GM10248 (cell line): ENCODE results near the gene CAV1.

Experiments
- CTCF ChIA-PET: fragments of 300-600 bp; sonication (Branson Sonifier 250); formaldehyde crosslinking; extraction: SDS; loops from one replicate; lab custom pipeline; 2021; ENCODE audit warnings: antibody characterized with exemption; lab: Yijun Ruan, JAX
- POLR2A ChIA-PET: fragments of 350-650 bp; sonication (Branson Sonifier 250); formaldehyde crosslinking; extraction: SDS; loops from one replicate; lab custom pipeline; 2020; ENCODE audit warnings: antibody characterized with exemption; lab: Yijun Ruan, JAX
- DNase-seq: peaks from one replicate; pipeline ENCODE4 v3.0.0; 2012; ENCODE audit errors: extremely low spot score
- TF ChIP-seq, protein P1 (sequence below): IDR thresholded peaks from 2 replicates; pipeline ENCODE4 v1.5.1; 2012; ENCODE audit warnings: mild to moderate bottlenecking, low read depth; ENCODE audit errors: extremely low read depth, missing control alignments, control extremely low read depth

The CAV1 gene

DNA sequence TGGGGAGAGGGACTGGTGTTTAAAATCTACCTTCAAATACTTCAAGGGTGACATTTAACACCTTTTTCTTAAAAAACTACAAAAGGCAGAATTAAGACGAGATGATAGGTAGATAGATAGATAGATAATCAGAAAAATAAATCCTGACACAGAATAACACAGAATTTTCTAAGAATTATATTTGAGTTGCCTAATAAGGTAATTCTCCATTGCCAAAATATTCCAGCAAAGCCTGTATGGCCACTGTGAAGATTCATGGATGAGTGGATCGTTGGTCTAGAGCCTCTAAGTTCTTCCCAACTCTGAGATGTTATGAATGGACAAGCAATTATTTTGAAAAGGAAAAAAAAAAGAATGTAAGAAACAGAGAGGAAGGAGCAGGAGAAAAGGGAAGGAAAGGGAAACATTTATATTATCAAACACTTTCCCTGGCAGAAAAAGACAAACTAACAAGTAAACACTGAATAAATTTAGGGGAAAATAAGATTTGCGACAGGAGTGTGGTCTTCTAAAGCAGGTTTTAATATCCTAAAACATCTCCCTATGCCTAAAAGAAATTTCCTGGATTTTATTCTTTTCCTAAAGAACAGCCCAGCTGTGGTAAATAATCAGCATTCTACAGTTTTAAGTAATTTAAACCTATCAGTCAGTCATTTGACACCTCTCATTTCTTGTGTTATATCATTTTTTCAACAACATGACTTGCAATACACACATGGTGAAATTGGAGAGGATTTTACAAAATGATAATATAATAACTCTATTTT, 32.8 kb upstream of the CAV1 start:
- TF ChIP-seq, protein P1, sequence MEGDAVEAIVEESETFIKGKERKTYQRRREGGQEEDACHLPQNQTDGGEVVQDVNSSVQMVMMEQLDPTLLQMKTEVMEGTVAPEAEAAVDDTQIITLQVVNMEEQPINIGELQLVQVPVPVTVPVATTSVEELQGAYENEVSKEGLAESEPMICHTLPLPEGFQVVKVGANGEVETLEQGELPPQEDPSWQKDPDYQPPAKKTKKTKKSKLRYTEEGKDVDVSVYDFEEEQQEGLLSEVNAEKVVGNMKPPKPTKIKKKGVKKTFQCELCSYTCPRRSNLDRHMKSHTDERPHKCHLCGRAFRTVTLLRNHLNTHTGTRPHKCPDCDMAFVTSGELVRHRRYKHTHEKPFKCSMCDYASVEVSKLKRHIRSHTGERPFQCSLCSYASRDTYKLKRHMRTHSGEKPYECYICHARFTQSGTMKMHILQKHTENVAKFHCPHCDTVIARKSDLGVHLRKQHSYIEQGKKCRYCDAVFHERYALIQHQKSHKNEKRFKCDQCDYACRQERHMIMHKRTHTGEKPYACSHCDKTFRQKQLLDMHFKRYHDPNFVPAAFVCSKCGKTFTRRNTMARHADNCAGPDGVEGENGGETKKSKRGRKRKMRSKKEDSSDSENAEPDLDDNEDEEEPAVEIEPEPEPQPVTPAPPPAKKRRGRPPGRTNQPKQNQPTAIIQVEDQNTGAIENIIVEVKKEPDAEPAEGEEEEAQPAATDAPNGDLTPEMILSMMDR, result no peak
- POLR2A ChIA-PET, result no interaction called here
- DNase-seq, result no peak
- CTCF ChIA-PET, result interaction anchor here (0.9 kb wide), 1 partner anchor 34 kb away, joined by 3 read pairs; no protein-coding TSS in a partner anchor

DNA sequence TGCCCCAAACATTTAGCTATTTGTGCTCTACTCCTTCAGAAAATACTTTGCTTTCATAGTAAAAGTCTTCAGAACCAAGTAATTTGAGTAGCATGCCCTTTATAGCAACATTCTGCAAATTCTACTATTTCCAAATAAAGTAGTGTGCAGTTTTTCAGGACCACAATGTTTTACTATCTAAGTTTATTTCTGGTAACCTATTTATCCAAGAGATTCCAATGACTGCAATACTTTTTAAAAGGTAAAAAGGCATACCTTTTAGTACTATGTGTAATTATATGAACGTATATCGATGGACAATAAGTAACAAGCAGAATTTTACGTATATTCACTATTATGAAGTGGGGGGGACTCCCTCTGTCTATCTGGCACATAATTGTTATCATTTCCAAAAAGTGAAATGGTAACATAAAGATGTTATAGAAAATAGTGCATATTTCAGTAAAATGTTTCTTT, 32.2 kb upstream of the CAV1 start:
- TF ChIP-seq, protein P1, result no peak
- POLR2A ChIA-PET, result no interaction called here
- CTCF ChIA-PET, result no interaction called here
- no peak for DNase-seq

DNA sequence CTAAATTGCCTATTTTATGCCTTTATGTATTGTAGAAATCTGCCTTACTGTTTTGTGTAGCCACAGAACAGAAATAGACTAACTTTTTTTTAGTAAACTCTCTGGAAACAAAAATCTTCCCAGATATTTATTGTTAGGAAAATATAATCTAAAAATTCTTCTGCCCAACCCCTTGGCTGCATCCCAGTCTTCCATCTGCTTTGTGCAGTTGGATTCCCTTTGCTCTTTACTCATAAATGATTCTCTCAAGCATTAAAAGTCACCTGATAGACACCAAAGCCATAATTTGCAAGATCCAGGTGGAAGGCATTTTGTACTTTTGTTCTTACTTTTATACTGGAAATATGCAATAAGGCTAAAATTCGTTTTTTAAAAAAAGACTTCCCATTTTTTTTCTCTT, 31.4 kb upstream of the CAV1 start:
- DNase-seq, result no peak
- TF ChIP-seq, protein P1, result no peak
- ChIA-PET CTCF (interaction anchor here (1.9 to 2.3 kb wide), 2 partner anchors 11 to 33 kb away, joined by 4 to 6 read pairs; no protein-coding TSS in a partner anchor), POLR2A (no interaction called here)

DNA sequence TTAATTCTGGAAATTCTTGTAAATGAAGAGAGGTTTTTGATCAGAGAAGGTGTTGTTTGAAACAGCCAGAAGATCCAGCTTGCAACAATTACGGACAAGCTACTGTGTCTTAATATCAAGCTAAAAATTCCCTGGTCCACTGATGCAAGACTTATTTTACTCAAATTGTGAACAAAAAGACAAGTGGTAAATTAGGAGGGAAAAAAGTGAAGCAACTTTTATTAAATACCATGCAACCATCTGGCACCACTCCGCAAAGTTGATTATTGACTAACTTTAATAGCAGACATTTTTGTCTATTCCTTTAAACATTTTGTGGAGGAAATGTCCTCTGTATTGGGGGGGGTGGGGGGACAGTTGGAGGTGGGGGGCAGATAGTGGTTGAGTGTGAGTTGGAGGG, 30.4 kb upstream of the CAV1 start:
- ChIA-PET CTCF (interaction anchor here (0.7 to 2.3 kb wide), 3 partner anchors 9 to 32 kb away, joined by 3 to 6 read pairs (median 4); no protein-coding TSS in a partner anchor), POLR2A (no interaction called here)
- no peak for DNase-seq
- TF ChIP-seq, protein P1, result no peak

DNA sequence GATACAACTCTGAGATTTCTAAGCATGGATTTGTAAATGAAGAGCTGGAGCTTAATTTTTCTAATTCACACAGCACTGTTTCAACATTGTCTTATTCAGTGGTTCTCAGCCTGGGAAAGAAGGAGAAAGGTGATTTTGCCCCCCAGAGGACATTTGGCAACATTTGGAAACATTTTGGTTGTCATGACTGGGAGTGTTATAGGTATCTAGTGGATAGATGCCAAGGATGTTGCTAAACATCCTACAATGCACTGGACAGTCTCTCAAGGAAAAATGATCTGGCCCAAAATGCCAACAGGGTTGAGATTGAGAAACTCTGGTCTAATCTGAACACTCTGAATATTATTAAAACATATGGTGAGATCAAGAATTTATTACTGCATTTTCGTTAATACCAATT, 29.1 kb upstream of the CAV1 start:
- TF ChIP-seq, protein P1, result no peak
- ChIA-PET POLR2A (no interaction called here), CTCF (no interaction called here)
- DNase-seq, result no peak

DNA sequence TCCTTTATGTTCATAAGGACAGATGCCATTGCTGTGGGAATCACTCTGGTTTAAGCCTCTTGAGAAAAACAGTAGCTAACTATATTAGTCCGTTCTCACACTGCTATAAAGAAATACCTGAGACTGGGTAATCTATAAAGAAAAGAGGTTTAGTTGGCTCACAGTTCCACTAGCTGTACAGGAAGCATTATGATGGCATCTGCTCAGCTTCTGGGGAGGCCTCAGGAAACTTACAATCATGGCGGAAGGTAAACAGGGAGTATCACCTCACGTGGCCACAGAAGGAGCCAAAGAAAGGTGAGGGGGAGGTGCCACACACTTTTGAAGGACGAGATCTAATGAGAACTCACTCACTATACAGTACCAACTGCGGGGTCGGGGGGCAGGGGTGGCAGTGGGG, 28.2 kb upstream of the CAV1 start:
- TF ChIP-seq, protein P1, result no peak
- POLR2A ChIA-PET, result no interaction called here
- CTCF ChIA-PET, result interaction anchor here (0.8 kb wide), 1 partner anchor 30 kb away, joined by 4 read pairs; no protein-coding TSS in a partner anchor
- DNase-seq, result no peak
